HepG2 (cell line): ENCODE data around the gene SALL2. TPM values are rescaled to one million over a fixed set of nuclear protein-coding genes. Genes with fewer than 3 reads are reported as not detected.
A peak's percentile ranks its signal among the peaks of the same experiment; 100 is the strongest.

Experiments used
- ATF3 ChIP-seq: sonication (generic); formaldehyde crosslinking; IDR thresholded peaks from 2 replicates; pipeline ENCODE4 v1.4.0; 2020; ENCODE audit warnings: missing genetic modification reagents
- ATRX ChIP-seq: sonication (generic); formaldehyde crosslinking; IDR thresholded peaks from 2 replicates; pipeline ENCODE4 v1.4.0; 2020; ENCODE audit warnings: missing genetic modification reagents, borderline replicate concordance
- CREBL2 ChIP-seq: sonication (generic); formaldehyde crosslinking; IDR thresholded peaks from 2 replicates; pipeline ENCODE4 v1.8.1; 2023; ENCODE audit warnings: missing genetic modification reagents, mild to moderate bottlenecking, borderline replicate concordance
- CREM ChIP-seq, 2 experiments: sonication (generic) in 1 of 2; formaldehyde crosslinking in 1 of 2; IDR thresholded peaks; 2 replicates each; pipeline versions ENCODE4 v1.4.0 to v1.6.1; 2016 to 2020; ENCODE audit warnings: antibody characterized with exemption in 1 of 2, mild to moderate bottlenecking in 1 of 2, missing genetic modification reagents in 1 of 2
- DDIT3 ChIP-seq: sonication (generic); formaldehyde crosslinking; IDR thresholded peaks from 2 replicates; pipeline ENCODE4 v1.4.0; 2020; ENCODE audit warnings: mild to moderate bottlenecking, missing genetic modification reagents
- HES4 ChIP-seq: sonication (generic); formaldehyde crosslinking; IDR thresholded peaks from 2 replicates; pipeline ENCODE4 v1.9.0; 2021; ENCODE audit warnings: mild to moderate bottlenecking, missing genetic modification reagents, borderline replicate concordance
- HNRNPH1 ChIP-seq: fragments of 200-400 bp; formaldehyde crosslinking; optimal IDR thresholded peaks from 2 replicates; pipeline ENCODE3; 2017; ENCODE audit warnings: mild to moderate bottlenecking, low read depth, low read length
- HNRNPL ChIP-seq: fragments of 200-400 bp; formaldehyde crosslinking; IDR thresholded peaks from 2 replicates; pipeline ENCODE4 v1.6.1; 2017; ENCODE audit warnings: mild to moderate bottlenecking, low read depth, low read length
- HOXA9 ChIP-seq: sonication (generic); formaldehyde crosslinking; IDR thresholded peaks from 2 replicates; pipeline ENCODE4 v1.8.1; 2022; ENCODE audit warnings: missing genetic modification reagents, mild to moderate bottlenecking, moderate library complexity, borderline replicate concordance
- KLF12 ChIP-seq: sonication (generic); formaldehyde crosslinking; IDR thresholded peaks from 2 replicates; pipeline ENCODE4 v1.4.0; 2020; ENCODE audit warnings: missing genetic modification reagents, borderline replicate concordance
- MAFG ChIP-seq: sonication (generic); formaldehyde crosslinking; IDR thresholded peaks from 2 replicates; pipeline ENCODE4 v1.5.1; 2020; ENCODE audit warnings: mild to moderate bottlenecking, missing genetic modification reagents
- MTF2 ChIP-seq: sonication (generic); formaldehyde crosslinking; IDR thresholded peaks from 2 replicates; pipeline ENCODE4 v1.5.0; 2020; ENCODE audit warnings: missing genetic modification reagents, borderline replicate concordance
- PITX1 ChIP-seq: sonication (generic); formaldehyde crosslinking; IDR thresholded peaks from 2 replicates; pipeline ENCODE4 v1.5.1; 2020; ENCODE audit warnings: mild to moderate bottlenecking, missing genetic modification reagents
- STAG1 ChIP-seq: sonication (generic); formaldehyde crosslinking; IDR thresholded peaks from 2 replicates; pipeline ENCODE4 v1.4.0; 2020; ENCODE audit warnings: missing genetic modification reagents
- SYNCRIP ChIP-seq: fragments of 200-400 bp; formaldehyde crosslinking; IDR thresholded peaks from 2 replicates; pipeline ENCODE4 v1.6.1; 2018; ENCODE audit warnings: mild to moderate bottlenecking, low read depth, low read length; ENCODE audit not compliant: insufficient read depth
- polyA plus RNA-seq, 8 experiments: library from polyadenylated mRNA; depleted of rRNA in 3 of 8; stranded (reverse) in 7 of 8; unstranded in 1 of 8; fragments of >200 nt; fragmentation: Illumina TruSeq in 4 of 8; extraction: Trizol in 4 of 8; gene quantifications; 2 replicates each; pipeline versions ENCODE4 v1.2.1 to v1.2.3, GENCODE V29; 2011 to 2016; ENCODE audit warnings: low read depth in 4 of 8, missing spikeins in 1 of 8, mixed read lengths in 1 of 8; ENCODE audit not compliant: insufficient read depth in 1 of 8
- total RNA-seq, 5 experiments: library from RNA; depleted of rRNA; stranded (reverse); fragments of >200 nt; fragmentation: Illumina TruSeq; extraction: Trizol; gene quantifications; 2 replicates each; pipeline ENCODE4 v1.2.3, GENCODE V29; 2016; ENCODE audit warnings: low read depth in 1 of 5
- TF ChIP-seq, protein P1 (sequence below): sonication (generic); formaldehyde crosslinking; IDR thresholded peaks from 2 replicates; pipeline ENCODE4 v1.5.0; 2020; ENCODE audit warnings: mild to moderate bottlenecking, missing genetic modification reagents
- TF ChIP-seq, protein P2 (sequence below): sonication (generic); formaldehyde crosslinking; IDR thresholded peaks from 2 replicates; pipeline ENCODE4 v1.4.0; 2020; ENCODE audit warnings: missing genetic modification reagents
- TF ChIP-seq, protein P3 (sequence below): sonication (generic); formaldehyde crosslinking; IDR thresholded peaks from 2 replicates; pipeline ENCODE4 v1.4.0; 2020; ENCODE audit warnings: low read depth, missing genetic modification reagents

SALL2 gene
- total and polyA plus RNA-seq, 2 of the 13 experiments (the other 11 are each of a cell fraction or from before 2014, with no cell fraction given) = 4.9 to 5.8 TPM

- TF ChIP-seq, protein P1, sequence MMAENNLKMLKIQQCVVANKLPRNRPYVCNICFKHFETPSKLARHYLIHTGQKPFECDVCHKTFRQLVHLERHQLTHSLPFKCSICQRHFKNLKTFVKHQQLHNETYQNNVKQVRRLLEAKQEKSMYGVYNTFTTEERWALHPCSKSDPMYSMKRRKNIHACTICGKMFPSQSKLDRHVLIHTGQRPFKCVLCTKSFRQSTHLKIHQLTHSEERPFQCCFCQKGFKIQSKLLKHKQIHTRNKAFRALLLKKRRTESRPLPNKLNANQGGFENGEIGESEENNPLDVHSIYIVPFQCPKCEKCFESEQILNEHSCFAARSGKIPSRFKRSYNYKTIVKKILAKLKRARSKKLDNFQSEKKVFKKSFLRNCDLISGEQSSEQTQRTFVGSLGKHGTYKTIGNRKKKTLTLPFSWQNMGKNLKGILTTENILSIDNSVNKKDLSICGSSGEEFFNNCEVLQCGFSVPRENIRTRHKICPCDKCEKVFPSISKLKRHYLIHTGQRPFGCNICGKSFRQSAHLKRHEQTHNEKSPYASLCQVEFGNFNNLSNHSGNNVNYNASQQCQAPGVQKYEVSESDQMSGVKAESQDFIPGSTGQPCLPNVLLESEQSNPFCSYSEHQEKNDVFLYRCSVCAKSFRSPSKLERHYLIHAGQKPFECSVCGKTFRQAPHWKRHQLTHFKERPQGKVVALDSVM (CRISPR knock-in tag) = no peak
- TF ChIP-seq SYNCRIP = no peak
- TF ChIP-seq CREBL2 (CRISPR knock-in tag) = no peak
- TF ChIP-seq, protein P2, sequence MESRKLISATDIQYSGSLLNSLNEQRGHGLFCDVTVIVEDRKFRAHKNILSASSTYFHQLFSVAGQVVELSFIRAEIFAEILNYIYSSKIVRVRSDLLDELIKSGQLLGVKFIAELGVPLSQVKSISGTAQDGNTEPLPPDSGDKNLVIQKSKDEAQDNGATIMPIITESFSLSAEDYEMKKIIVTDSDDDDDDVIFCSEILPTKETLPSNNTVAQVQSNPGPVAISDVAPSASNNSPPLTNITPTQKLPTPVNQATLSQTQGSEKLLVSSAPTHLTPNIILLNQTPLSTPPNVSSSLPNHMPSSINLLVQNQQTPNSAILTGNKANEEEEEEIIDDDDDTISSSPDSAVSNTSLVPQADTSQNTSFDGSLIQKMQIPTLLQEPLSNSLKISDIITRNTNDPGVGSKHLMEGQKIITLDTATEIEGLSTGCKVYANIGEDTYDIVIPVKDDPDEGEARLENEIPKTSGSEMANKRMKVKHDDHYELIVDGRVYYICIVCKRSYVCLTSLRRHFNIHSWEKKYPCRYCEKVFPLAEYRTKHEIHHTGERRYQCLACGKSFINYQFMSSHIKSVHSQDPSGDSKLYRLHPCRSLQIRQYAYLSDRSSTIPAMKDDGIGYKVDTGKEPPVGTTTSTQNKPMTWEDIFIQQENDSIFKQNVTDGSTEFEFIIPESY = no peak
- TF ChIP-seq ATRX (CRISPR knock-in tag) = no peak
- peak; percentile 84 for TF ChIP-seq PITX1 (CRISPR knock-in tag)
- peak; percentile 63; the same call in 1 of the 2 replicates for TF ChIP-seq ATF3 (CRISPR knock-in tag)
- TF ChIP-seq STAG1 (CRISPR knock-in tag) = 0 out of 2 replicates have a peak, but pooled peaks have one; percentile 9
- TF ChIP-seq HNRNPH1 = no peak
- TF ChIP-seq HES4 (CRISPR knock-in tag) = no peak
- TF ChIP-seq MTF2 (CRISPR knock-in tag) = no peak
- no peak for TF ChIP-seq HNRNPL
- TF ChIP-seq HOXA9 (CRISPR knock-in tag) = no peak
- no peak for TF ChIP-seq KLF12 (CRISPR knock-in tag)
- TF ChIP-seq MAFG (CRISPR knock-in tag) = no peak
- TF ChIP-seq DDIT3 = no peak
- TF ChIP-seq, protein P3, sequence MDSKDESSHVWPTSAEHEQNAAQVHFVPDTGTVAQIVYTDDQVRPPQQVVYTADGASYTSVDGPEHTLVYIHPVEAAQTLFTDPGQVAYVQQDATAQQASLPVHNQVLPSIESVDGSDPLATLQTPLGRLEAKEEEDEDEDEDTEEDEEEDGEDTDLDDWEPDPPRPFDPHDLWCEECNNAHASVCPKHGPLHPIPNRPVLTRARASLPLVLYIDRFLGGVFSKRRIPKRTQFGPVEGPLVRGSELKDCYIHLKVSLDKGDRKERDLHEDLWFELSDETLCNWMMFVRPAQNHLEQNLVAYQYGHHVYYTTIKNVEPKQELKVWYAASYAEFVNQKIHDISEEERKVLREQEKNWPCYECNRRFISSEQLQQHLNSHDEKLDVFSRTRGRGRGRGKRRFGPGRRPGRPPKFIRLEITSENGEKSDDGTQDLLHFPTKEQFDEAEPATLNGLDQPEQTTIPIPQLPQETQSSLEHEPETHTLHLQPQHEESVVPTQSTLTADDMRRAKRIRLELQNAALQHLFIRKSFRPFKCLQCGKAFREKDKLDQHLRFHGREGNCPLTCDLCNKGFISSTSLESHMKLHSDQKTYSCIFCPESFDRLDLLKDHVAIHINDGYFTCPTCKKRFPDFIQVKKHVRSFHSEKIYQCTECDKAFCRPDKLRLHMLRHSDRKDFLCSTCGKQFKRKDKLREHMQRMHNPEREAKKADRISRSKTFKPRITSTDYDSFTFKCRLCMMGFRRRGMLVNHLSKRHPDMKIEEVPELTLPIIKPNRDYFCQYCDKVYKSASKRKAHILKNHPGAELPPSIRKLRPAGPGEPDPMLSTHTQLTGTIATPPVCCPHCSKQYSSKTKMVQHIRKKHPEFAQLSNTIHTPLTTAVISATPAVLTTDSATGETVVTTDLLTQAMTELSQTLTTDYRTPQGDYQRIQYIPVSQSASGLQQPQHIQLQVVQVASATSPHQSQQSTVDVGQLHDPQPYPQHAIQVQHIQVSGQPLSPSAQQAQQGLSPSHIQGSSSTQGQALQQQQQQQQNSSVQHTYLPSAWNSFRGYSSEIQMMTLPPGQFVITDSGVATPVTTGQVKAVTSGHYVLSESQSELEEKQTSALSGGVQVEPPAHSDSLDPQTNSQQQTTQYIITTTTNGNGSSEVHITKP (CRISPR knock-in tag) = peak; percentile 80
- peak; percentile 77 for TF ChIP-seq CREM (IDR thresholded peaks at IDR 0.05)
- no peak for TF ChIP-seq CREM (CRISPR knock-in tag; IDR thresholded peaks at IDR 0.05)
These were observed 2.5 kb upstream of the SALL2 start (continued) for GRCh38 chr14:21528381-21529348.
